ENCODE data around the gene GLS.
"Not testable (repeated sequence)": the region's sequence is repeated elsewhere in the genome, so short reads cannot be mapped to it uniquely, and the experiment has no call there.

The GLS gene

GRCh38 chr2:190859347-190860297, 21.0 kb upstream of the GLS start:
- no peak overlapping the region for H3K4me3 ChIP-seq (ENCODE audit: low read length, poor library complexity, severe bottlenecking)
- H3K9me3 ChIP-seq (ENCODE audit: insufficient read depth, low read depth, low read length), result no peaks in the 10 kb centered on the region
- no peaks in the 10 kb centered on the region for H3F3A ChIP-seq (ENCODE audit: low read depth)
- H3K9me2 ChIP-seq (replicated peaks; ENCODE audit: low read depth, low read length), result no peaks in the 10 kb centered on the region
- H3K36me3 ChIP-seq (ENCODE audit: insufficient read depth, low read length), result no peaks in the 10 kb centered on the region
- H3K4me2 ChIP-seq (ENCODE audit: low read depth, low read length, poor library complexity, severe bottlenecking), result no peak overlapping the region
- H3K27me3 ChIP-seq (ENCODE audit: insufficient read depth, low read length, poor library complexity, severe bottlenecking), result no peaks in the 10 kb centered on the region
- H3K9ac ChIP-seq (ENCODE audit: low read depth, low read length, poor library complexity, severe bottlenecking), result no peak overlapping the region
- TF ChIP-seq EZH2phosphoT487 (IDR thresholded peaks at IDR 0.05; ENCODE audit: borderline replicate concordance) (no peak), CTCF (conservative IDR thresholded peaks at IDR 0.05; ENCODE audit: low read length) (no peak)
- H3K4me1 ChIP-seq (ENCODE audit: insufficient read depth, low read length, poor library complexity, severe bottlenecking), result peaks cover 14% of the 10 kb centered on the region
- no peaks in the 10 kb centered on the region for H4K20me1 ChIP-seq (ENCODE audit: insufficient read depth, low read length, poor library complexity, severe bottlenecking)
- no peak overlapping the region for H2AFZ ChIP-seq (ENCODE audit: low read length)
- no peaks in the 10 kb centered on the region for H3K79me2 ChIP-seq (ENCODE audit: insufficient read depth, low read length)

- Histone ChIP-seq H3K79me2 (ENCODE audit: insufficient read depth, low read length) (no peaks in the 10 kb centered on the region), H4K20me1 (ENCODE audit: insufficient read depth, low read length, poor library complexity, severe bottlenecking) (no peaks in the 10 kb centered on the region), H3K4me2 (ENCODE audit: low read depth, low read length, poor library complexity, severe bottlenecking) (no peak overlapping the region), H3K36me3 (ENCODE audit: insufficient read depth, low read length) (no peaks in the 10 kb centered on the region), H3F3A (ENCODE audit: low read depth) (no peaks in the 10 kb centered on the region), H3K9me3 (ENCODE audit: insufficient read depth, low read depth, low read length) (no peaks in the 10 kb centered on the region), H3K27me3 (ENCODE audit: insufficient read depth, low read length, poor library complexity, severe bottlenecking) (no peaks in the 10 kb centered on the region), H2AFZ (ENCODE audit: low read length) (no peak overlapping the region), H3K9me2 (replicated peaks; ENCODE audit: low read depth, low read length) (no peaks in the 10 kb centered on the region), H3K4me3 (ENCODE audit: low read length, poor library complexity, severe bottlenecking) (no peak overlapping the region), H3K4me1 (ENCODE audit: insufficient read depth, low read length, poor library complexity, severe bottlenecking) (peaks cover 14% of the 10 kb centered on the region), H3K9ac (ENCODE audit: low read depth, low read length, poor library complexity, severe bottlenecking) (no peak overlapping the region)
- TF ChIP-seq EZH2phosphoT487 (IDR thresholded peaks at IDR 0.05; ENCODE audit: borderline replicate concordance), result no peak
- TF ChIP-seq CTCF (conservative IDR thresholded peaks at IDR 0.05; ENCODE audit: low read length), result no peak
These were observed 19.5 kb upstream of the GLS start for GRCh38 chr2:190860985-190861680.

GRCh38 chr2:190862128-190862527, 18.5 kb upstream of the GLS start:
- not testable (repeated sequence) for H3K9ac ChIP-seq (ENCODE audit: low read depth, low read length, poor library complexity, severe bottlenecking); H3K4me3 ChIP-seq (ENCODE audit: low read length, poor library complexity, severe bottlenecking); H3K36me3 ChIP-seq (ENCODE audit: insufficient read depth, low read length); H4K20me1 ChIP-seq (ENCODE audit: insufficient read depth, low read length, poor library complexity, severe bottlenecking); H3K79me2 ChIP-seq (ENCODE audit: insufficient read depth, low read length); H2AFZ ChIP-seq (ENCODE audit: low read length); H3K9me2 ChIP-seq (replicated peaks; ENCODE audit: low read depth, low read length); H3F3A ChIP-seq (ENCODE audit: low read depth); H3K4me2 ChIP-seq (ENCODE audit: low read depth, low read length, poor library complexity, severe bottlenecking); H3K9me3 ChIP-seq (ENCODE audit: insufficient read depth, low read depth, low read length); H3K27me3 ChIP-seq (ENCODE audit: insufficient read depth, low read length, poor library complexity, severe bottlenecking)
- peaks cover 14% of the 10 kb centered on the region for H3K4me1 ChIP-seq (ENCODE audit: insufficient read depth, low read length, poor library complexity, severe bottlenecking)

Measured in Loucy (cell line).